ENCODE data around the gene PCGF5. TPM values are rescaled to one million over a fixed set of nuclear protein-coding genes. Genes with fewer than 3 reads are reported as not detected.
"Not testable (repeated sequence)": the region's sequence is repeated elsewhere in the genome, so short reads cannot be mapped to it uniquely, and the experiment has no call there.

Gene PCGF5
- 10 to 100 TPM; 65.5 to 65.6 TPM for total RNA-seq
- long read RNA-seq, full-length matches to known transcripts, result 28 of 41 reads
- long read RNA-seq, partial matches to known transcripts, result 3 of 41 reads
- long read RNA-seq, other reads (novel, unspliced or antisense), result 10 of 41 reads

DNA sequence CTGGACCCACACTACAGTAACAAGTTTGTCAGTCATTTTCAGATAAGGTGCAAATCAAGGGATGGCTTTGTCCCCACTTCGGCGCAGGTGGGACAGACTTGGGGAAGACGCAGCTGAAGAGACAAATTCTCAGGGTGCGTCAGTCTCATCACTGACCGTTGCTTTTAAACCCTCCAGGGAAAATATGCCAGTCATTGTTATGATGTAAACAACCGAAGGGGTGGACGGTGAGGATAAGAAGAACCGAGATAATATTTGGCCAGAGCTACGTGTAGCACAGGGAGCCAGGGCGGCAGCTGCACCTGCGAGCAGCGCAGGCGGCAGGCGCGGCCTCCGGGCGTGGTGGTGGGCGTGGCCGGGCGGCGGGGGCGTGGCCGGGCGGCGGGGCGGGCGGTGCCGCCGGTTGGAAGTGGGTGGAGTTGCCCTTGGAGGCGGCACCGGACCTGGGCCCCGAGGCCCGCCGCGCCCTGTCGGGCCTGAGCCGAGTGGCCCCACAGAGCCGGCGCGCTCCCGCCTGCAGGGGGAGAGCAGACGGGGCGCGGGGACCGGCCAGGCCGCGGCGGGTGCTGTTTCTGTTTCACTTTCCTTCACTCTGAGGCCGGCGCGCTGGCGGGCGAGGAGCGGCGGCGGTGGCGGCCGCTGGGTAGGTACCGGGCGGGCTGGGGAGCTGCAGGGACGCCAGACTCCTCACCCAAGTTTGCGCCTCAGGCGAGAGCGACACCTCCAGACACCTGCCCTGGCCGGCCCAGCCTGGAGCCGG, at the start of gene PCGF5:
Gene PCGF5, plus strand, starts transcription at position 470 of the 760 bp plus-strand sequence. CDS start 2,209 bp downstream, outside the sequence.
- DNase-seq, result peak; percentile 92 to 95
- ATAC-seq, result peak; percentile 96
- intact Hi-C loops (cut with DNase I, micrococcal nuclease), result no loop called here

DNA sequence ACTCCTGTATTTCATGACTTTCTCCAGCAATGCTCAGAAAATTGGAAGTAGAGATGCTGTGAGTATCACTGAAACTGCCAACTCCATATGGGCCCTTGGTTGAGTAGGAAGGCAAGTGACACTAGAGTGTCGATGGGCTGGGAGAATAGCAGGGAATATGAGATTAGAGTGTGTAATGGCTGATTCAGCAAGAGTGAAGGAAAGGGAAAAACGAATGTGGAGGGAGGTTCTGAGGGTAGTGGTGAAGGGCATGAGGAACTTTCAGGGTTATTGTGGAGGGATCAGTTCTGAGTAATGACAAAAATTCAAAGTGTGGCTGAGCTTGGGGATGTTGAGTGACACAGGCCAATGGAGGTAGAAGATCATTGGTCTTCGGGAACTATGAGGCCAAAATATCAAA, 49.0 kb upstream of the PCGF5 start:
- intact Hi-C loops (cut with DNase I, micrococcal nuclease), result no loop called here
- DNase-seq, result no peak

DNA sequence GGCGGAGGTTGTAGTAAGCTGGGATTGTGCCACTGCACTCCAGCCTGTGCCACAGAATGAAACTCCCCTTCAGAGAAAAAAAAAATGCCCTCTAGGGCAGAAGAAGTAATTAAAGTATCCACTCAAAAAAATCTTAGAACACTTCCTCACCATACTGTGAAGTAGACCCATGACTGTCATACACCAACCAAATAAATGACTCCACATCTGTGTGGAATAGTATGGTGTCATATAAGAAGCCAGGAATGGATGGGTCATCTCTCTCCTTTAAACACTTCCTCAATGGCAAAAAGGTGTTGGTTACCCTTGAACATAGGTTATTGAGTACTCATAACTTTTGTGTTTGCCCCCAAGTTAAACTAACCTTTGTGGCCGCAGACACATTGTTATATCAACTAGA, 48.1 kb upstream of the PCGF5 start:
- intact Hi-C loops (cut with DNase I, micrococcal nuclease), result no loop called here
- DNase-seq (no peak), ATAC-seq (no peak)

More for the DNA sequence above, 49.0 kb upstream of the PCGF5 start:
- no peak for ATAC-seq

DNA sequence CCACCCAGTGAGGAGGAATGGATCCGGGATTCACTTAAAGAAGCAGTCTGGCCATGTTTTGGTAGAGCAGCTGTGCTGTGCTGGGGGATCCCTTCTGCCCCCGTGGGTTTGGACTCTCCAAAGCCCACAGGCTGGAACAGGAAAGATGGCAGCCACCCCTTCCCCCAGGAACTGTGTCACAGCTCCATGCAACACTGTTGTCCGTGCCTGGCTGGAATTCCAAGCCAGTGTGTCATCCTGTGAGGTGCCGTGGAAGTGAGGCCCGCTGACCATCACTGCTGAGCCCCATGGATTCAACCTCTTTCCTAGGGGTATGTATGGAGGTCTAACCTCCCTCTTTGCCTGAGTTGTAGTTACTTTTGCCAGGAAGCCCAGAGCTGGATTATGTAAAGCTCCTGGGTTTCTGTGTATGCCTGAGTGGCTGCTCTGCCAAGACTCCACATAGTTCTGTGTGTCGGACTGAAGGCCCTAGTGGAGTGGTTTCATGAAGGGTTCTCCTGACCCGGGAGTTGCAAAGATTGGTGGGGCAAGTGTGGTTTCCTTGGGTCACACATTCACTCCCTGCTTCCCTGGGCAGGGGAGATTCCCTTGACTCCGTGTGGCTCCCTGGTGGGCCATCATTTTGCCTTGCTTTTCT, 35.1 kb upstream of the PCGF5 start:
- DNase-seq, result no peak
- ATAC-seq, result no peak
- intact Hi-C loops (cut with DNase I, micrococcal nuclease), result no loop called here

GRCh38 chr10:91187156-91187555, 33.3 kb upstream of the PCGF5 start:
- intact Hi-C loops (cut with DNase I, micrococcal nuclease), result no loop called here

DNA sequence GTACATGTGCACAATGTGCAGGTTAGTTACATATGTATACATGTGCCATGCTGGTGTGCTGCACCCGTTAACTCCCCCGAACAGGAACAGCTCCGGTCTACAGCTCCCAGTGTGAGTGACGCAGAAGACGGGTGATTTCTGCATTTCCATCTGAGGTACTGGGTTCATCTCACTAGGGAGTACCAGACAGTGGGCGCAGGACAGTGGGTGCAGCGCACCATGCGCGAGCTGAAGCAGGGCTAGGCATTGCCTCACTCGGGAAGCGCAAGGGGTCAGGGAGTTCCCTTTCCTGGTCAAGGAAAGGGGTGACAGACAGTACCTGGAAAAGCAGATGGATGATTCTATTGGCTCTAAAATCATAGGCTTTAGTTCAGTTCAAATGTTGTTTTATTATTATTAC, 32.5 kb upstream of the PCGF5 start:
- intact Hi-C loops (cut with DNase I, micrococcal nuclease); ATAC-seq; DNase-seq: not testable (repeated sequence)

More at GRCh38 chr10:91187156-91187555, 33.3 kb upstream of the PCGF5 start:
- no peak for ATAC-seq
- DNase-seq, result no peak

DNA sequence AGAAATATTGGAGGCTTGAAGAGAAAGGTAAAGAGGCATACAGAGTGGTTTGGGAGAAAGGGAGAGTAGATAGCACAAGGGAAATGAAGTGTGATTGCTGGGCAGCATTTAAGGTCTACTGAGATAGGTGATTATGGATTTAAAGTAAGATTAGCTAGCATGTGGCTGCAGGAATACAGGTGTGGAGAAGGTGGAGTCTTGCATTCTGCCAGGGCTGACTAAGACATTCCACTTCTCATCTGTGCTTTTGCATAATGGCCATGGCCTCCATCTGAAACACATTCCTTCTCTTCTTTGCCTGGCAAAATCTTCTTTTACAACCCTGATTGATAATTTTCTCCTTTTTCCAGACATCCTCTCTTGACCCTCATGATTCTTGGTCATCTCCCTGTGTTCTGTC, 31.6 kb upstream of the PCGF5 start:
- ATAC-seq (no peak), DNase-seq (no peak)
- intact Hi-C loops (cut with DNase I, micrococcal nuclease), result no loop called here

DNA sequence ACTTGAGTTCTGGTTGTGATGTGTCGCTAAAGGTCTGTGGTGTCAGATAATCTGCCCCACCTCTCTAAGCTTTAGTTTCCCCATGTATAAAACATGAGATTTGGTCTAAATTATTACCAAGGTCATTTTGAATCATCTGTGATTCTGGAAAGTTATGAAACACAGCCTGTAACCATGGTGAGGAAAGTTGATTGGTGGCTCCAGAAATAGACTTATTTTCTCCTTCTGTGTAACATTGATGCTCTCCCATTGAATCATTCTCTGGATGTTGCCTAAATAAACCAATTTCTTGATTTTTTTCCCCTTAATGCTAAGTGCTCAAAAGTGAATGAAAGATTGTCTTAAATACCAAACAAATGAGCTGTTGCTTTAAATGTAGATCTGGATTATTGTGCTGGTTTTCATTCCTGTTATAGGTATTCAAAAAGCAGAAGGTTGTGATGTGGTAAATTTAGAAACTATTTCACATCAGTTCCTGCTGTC, 30.0 kb upstream of the PCGF5 start:
- ATAC-seq (no peak), DNase-seq (no peak)
- intact Hi-C loops (cut with DNase I, micrococcal nuclease), result no loop called here

- intact Hi-C loops (cut with DNase I, micrococcal nuclease), result no loop called here
- DNase-seq (no peak), ATAC-seq (no peak)
These were observed 29.4 kb upstream of the PCGF5 start for GRCh38 chr10:91190876-91191583.

- intact Hi-C loops (cut with DNase I, micrococcal nuclease), result no loop called here
- no peak for DNase-seq
- ATAC-seq, result no peak
These were observed 28.9 kb upstream of the PCGF5 start for GRCh38 chr10:91191584-91191919.

- intact Hi-C loops (cut with DNase I, micrococcal nuclease), result no loop called here
These were observed 25.8 kb upstream of the PCGF5 start for GRCh38 chr10:91194497-91195179.

GRCh38 chr10:91196268-91197048, 24.0 kb upstream of the PCGF5 start:
- no peak for ATAC-seq
- DNase-seq, result no peak
- intact Hi-C loops (cut with DNase I, micrococcal nuclease), result no loop called here

More at GRCh38 chr10:91194497-91195179, 25.8 kb upstream of the PCGF5 start:
- DNase-seq (no peak), ATAC-seq (no peak)

DNA sequence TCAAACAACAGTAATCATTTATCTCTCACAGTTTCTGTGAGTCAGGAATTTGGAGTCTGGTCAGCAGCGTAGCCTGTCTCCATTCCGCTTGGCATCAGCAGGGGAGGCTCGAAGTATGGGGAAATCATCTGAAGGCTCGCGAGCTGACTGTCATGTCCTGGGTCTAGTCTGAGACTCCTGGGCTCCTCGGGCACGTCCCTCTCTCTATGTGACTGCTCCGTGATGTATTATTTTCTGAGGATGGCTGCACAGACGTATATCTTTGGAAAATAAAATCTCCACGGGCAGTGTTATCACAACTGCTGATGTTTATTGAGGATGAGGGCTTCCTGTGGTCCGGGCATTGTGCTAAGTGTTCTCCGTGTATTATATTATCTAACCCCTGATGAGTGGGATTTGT, 23.3 kb upstream of the PCGF5 start:
- ATAC-seq, result no peak
- intact Hi-C loops (cut with DNase I, micrococcal nuclease), result no loop called here
- DNase-seq, result no peak

GRCh38 chr10:91198781-91199180, 21.7 kb upstream of the PCGF5 start:
- intact Hi-C loops (cut with DNase I, micrococcal nuclease), result no loop called here
- ATAC-seq, result peak; percentile 95
- DNase-seq, result no peak

GRCh38 chr10:91200314-91201212, 19.9 kb upstream of the PCGF5 start:
- ATAC-seq, result no peak
- intact Hi-C loops (cut with DNase I, micrococcal nuclease), result no loop called here
- DNase-seq, result no peak

DNA sequence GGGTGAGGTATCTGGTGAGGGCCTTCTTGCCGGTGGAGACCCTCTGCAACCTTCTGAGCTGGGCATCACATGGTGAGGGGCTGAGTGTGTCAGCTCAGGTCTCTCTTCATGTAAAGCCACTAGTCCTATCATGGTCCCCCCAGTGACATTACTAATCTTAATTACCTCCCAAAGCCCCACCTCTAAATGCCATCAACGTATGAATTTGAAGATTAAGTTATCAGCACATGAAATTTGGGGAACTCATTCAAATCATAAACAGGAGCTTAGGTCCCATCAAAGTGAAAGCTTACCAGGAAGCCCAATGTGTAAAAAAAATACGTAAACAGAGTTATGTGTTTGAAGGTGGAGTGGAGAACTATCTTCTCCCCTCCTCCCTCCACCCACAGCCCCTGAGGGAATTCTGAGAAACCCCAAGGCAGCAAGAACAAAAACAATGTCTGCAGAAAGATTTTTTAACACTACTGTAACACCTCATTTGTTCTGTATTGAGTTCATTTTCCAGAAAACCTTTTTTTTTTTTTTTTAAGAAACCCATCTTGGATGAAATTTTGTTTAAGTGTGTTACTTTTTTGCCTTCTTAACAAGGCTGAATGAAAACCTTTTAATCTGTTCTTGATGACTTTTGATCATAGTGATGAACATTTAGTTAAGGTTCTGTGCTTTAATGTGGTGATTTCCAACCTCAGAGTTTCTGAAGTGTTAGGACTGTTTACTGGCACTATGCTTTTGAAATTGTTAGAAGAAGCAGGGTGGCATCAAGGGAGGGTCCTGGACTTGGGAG, 19.1 kb upstream of the PCGF5 start:
- ATAC-seq (peak; percentile 28), DNase-seq (no peak)
- intact Hi-C loops (cut with DNase I, micrococcal nuclease), result no loop called here

GRCh38 chr10:91206427-91206826, 14.0 kb upstream of the PCGF5 start:
- no peak for ATAC-seq
- intact Hi-C loops (cut with DNase I, micrococcal nuclease), result no loop called here
- no peak for DNase-seq
